SK-N-SH treated with all-trans-retinoic acid at 6 μM for 48 hours (cell line): ENCODE measurements around the gene GABRR3.

ENCODE experiments used
- ARNTL ChIP-seq: fragments of 450-650 bp; formaldehyde crosslinking; IDR thresholded peaks from 2 replicates; pipeline ENCODE4 v1.5.0; 2020; ENCODE audit warnings: low read depth, mild to moderate bottlenecking, moderate library complexity, borderline replicate concordance
- ISL1 ChIP-seq: fragments of 250-450 bp; sonication (Bioruptor Pico); IDR thresholded peaks from 2 replicates; pipeline ENCODE4 v2.1.2; 2022; ENCODE audit warnings: mild to moderate bottlenecking, moderate library complexity
- RARB ChIP-seq: fragments of 250-450 bp; sonication (Bioruptor Pico); IDR thresholded peaks from 2 replicates; pipeline ENCODE4 v1.8.0; 2021; ENCODE audit warnings: mild to moderate bottlenecking, moderate library complexity
- SNAI2 ChIP-seq: fragments of 250-450 bp; sonication (Bioruptor Pico); IDR thresholded peaks from 2 replicates; pipeline ENCODE4 v1.5.0; 2020; ENCODE audit warnings: mild to moderate bottlenecking, moderate library complexity
- ZC3H10 ChIP-seq: fragments of 250-450 bp; sonication (Bioruptor Pico); IDR thresholded peaks from 2 replicates; pipeline ENCODE4 v1.5.1; 2021; ENCODE audit warnings: mild to moderate bottlenecking, moderate library complexity
- ZFP3 ChIP-seq: fragments of 250-450 bp; sonication (Bioruptor Pico); IDR thresholded peaks from 2 replicates; pipeline ENCODE4 v1.5.0; 2020; ENCODE audit warnings: mild to moderate bottlenecking, moderate library complexity
- ZNF565 ChIP-seq: fragments of 450-650 bp; formaldehyde crosslinking; conservative IDR thresholded peaks from 2 replicates; pipeline ENCODE4 v1.5.0; 2020; ENCODE audit warnings: low read depth, mild to moderate bottlenecking, moderate library complexity
- ZNF70 ChIP-seq: fragments of 450-650 bp; formaldehyde crosslinking; IDR thresholded peaks from 2 replicates; pipeline ENCODE4 v1.5.0; 2020; ENCODE audit warnings: mild to moderate bottlenecking, moderate library complexity
- TF ChIP-seq, protein P1 (sequence below): fragments of 250-450 bp; sonication (Bioruptor Pico); IDR thresholded peaks from 2 replicates; pipeline ENCODE4 v1.8.0; 2020; ENCODE audit warnings: mild to moderate bottlenecking, moderate library complexity, borderline replicate concordance
- TF ChIP-seq, protein P2 (sequence below): fragments of 250-450 bp; sonication (Bioruptor Pico); IDR thresholded peaks from 2 replicates; pipeline ENCODE4 v1.5.1; 2020; ENCODE audit warnings: low read depth, mild to moderate bottlenecking, moderate library complexity

DNA sequence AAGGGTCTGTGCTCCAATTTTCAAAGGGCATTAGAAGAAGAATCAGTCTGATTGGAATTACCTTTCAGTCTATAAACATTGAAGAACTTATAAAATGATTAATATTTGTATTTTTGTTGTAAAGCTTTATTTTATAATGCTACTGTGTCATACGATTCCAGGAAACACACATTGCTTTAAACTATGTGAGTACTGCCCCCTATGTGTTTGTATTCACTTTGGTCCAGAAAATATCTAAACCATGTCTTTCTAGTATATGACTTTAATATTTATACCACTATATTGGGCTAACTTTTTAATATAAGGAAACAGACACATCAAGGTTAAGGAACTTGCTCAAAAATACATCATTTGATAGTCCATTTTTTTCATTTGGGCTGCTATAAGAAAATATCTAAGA is 59.6 kb downstream of the GABRR3 start:
- TF ChIP-seq, protein P1, sequence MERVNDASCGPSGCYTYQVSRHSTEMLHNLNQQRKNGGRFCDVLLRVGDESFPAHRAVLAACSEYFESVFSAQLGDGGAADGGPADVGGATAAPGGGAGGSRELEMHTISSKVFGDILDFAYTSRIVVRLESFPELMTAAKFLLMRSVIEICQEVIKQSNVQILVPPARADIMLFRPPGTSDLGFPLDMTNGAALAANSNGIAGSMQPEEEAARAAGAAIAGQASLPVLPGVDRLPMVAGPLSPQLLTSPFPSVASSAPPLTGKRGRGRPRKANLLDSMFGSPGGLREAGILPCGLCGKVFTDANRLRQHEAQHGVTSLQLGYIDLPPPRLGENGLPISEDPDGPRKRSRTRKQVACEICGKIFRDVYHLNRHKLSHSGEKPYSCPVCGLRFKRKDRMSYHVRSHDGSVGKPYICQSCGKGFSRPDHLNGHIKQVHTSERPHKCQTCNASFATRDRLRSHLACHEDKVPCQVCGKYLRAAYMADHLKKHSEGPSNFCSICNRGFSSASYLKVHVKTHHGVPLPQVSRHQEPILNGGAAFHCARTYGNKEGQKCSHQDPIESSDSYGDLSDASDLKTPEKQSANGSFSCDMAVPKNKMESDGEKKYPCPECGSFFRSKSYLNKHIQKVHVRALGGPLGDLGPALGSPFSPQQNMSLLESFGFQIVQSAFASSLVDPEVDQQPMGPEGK = no peak
- no peak for TF ChIP-seq RARB (CRISPR knock-in tag)
- no peak for TF ChIP-seq ZFP3
- no peak for TF ChIP-seq ZC3H10 (CRISPR knock-in tag)
- no peak for TF ChIP-seq ARNTL
- TF ChIP-seq ISL1 = no peak
- TF ChIP-seq, protein P2, sequence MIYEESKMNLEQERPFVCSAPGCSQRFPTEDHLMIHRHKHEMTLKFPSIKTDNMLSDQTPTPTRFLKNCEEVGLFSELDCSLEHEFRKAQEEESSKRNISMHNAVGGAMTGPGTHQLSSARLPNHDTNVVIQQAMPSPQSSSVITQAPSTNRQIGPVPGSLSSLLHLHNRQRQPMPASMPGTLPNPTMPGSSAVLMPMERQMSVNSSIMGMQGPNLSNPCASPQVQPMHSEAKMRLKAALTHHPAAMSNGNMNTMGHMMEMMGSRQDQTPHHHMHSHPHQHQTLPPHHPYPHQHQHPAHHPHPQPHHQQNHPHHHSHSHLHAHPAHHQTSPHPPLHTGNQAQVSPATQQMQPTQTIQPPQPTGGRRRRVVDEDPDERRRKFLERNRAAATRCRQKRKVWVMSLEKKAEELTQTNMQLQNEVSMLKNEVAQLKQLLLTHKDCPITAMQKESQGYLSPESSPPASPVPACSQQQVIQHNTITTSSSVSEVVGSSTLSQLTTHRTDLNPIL (CRISPR knock-in tag) = no peak
- no peak for TF ChIP-seq ZNF565
- TF ChIP-seq SNAI2 (CRISPR knock-in tag) = no peak
- no peak for TF ChIP-seq ZNF70 (CRISPR knock-in tag)
